22Rv1 (cell line): Measurements from ENCODE around the gene LCOR.

Experiments
- ZFX ChIP-seq: fragments of 450-650 bp; IDR thresholded peaks from 2 replicates; pipeline ENCODE4 v1.6.1; 2017; ENCODE audit warnings: antibody characterized with exemption, borderline replicate concordance
- TF ChIP-seq, protein P1 (sequence below): fragments of 450-650 bp; IDR thresholded peaks from 2 replicates; pipeline ENCODE4 v1.5.1; 2017; ENCODE audit warnings: mild to moderate bottlenecking

- TF ChIP-seq, protein P1, sequence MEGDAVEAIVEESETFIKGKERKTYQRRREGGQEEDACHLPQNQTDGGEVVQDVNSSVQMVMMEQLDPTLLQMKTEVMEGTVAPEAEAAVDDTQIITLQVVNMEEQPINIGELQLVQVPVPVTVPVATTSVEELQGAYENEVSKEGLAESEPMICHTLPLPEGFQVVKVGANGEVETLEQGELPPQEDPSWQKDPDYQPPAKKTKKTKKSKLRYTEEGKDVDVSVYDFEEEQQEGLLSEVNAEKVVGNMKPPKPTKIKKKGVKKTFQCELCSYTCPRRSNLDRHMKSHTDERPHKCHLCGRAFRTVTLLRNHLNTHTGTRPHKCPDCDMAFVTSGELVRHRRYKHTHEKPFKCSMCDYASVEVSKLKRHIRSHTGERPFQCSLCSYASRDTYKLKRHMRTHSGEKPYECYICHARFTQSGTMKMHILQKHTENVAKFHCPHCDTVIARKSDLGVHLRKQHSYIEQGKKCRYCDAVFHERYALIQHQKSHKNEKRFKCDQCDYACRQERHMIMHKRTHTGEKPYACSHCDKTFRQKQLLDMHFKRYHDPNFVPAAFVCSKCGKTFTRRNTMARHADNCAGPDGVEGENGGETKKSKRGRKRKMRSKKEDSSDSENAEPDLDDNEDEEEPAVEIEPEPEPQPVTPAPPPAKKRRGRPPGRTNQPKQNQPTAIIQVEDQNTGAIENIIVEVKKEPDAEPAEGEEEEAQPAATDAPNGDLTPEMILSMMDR = no peak
- no peak for TF ChIP-seq ZFX
Measured at GRCh38 chr10:96935810-96936209, 103.7 kb downstream of the LCOR start.
